Lung (tissue), 16 donors: Measurements from ENCODE around the gene TTC22. TPM values are rescaled to one million over a fixed set of nuclear protein-coding genes. Genes with fewer than 3 reads are reported as not detected.
A peak's percentile ranks its signal among the peaks of the same experiment; 100 is the strongest.

Experiments used
- ATAC-seq: fragments of 200-7000 bp; cut with Tn5 transposase; one replicate; pipeline ENCODE4 v1.9.1; 2020; ENCODE audit warnings: moderate number of reproducible peaks; ENCODE audit not compliant: insufficient read depth, low FRiP score
- DNase-seq, 3 donors: peaks; one replicate each; pipeline ENCODE4 v3.0.0-alpha.2; 2013 to 2017
- H3K27ac ChIP-seq, 2 donors: one replicate each; pipeline ENCODE4 v1.5.1; 2013; ENCODE audit warnings: mild to moderate bottlenecking in 2 of 2, moderate library complexity in 2 of 2, control low read depth in 1 of 2, inconsistent platforms in 1 of 2, low read depth in 1 of 2, low read length in 1 of 2
- H3K27me3 ChIP-seq, 3 donors: one replicate each; pipeline ENCODE4 v1.5.1; 2013; ENCODE audit warnings: low read length in 2 of 3; ENCODE audit not compliant: control insufficient read depth in 3 of 3, insufficient read depth in 3 of 3
- H3K36me3 ChIP-seq, 4 donors: one replicate each; pipeline ENCODE4 v1.5.1; 2013; ENCODE audit warnings: low read length in 4 of 4, mild to moderate bottlenecking in 1 of 4, moderate library complexity in 1 of 4; ENCODE audit not compliant: control insufficient read depth in 4 of 4, insufficient read depth in 4 of 4
- H3K4me1 ChIP-seq, 5 donors: one replicate each; pipeline ENCODE4 v1.5.1; 2013; ENCODE audit warnings: low read length in 5 of 5, mild to moderate bottlenecking in 2 of 5, moderate library complexity in 1 of 5; ENCODE audit not compliant: control insufficient read depth in 5 of 5, insufficient read depth in 5 of 5
- H3K4me3 ChIP-seq: one replicate; pipeline ENCODE4 v1.5.1; 2013; ENCODE audit warnings: mild to moderate bottlenecking, control low read depth, moderate library complexity
- H3K9ac ChIP-seq, 2 donors: one replicate each; pipeline ENCODE4 v1.5.1; 2013; ENCODE audit warnings: low read length in 2 of 2, control low read depth in 1 of 2; ENCODE audit not compliant: insufficient read depth in 1 of 2
- H3K9me3 ChIP-seq, 4 donors: one replicate each; pipeline ENCODE4 v1.5.1; 2013; ENCODE audit warnings: low read length in 3 of 4, mild to moderate bottlenecking in 1 of 4, moderate library complexity in 1 of 4; ENCODE audit not compliant: control insufficient read depth in 4 of 4, insufficient read depth in 3 of 4
- WGBS, 2 donors: extraction: QIAGEN DNeasy Blood & Tissue Kit; methylation state at CpG; one replicate each; pipeline ENCODE4 v1.1.7; 2013; 5-methylcytosine and 5-hydroxymethylcytosine counted together
- long read RNA-seq, 5 donors: transcript quantifications; one replicate each; lab custom pipeline, GENCODE V29; 2026
- polyA plus RNA-seq, 2 donors: library from polyadenylated mRNA; stranded (reverse); fragments of 200-250 nt; gene quantifications; one replicate each; pipeline ENCODE4 v1.2.1, GENCODE V29; 2013
- total RNA-seq, 2 donors: library from RNA; depleted of rRNA in 1 of 2; stranded (reverse); fragments of >200 nt in 1 of 2; gene quantifications; one replicate each; pipeline ENCODE4 v1.2.1, GENCODE V29; 2014 to 2021
- TF ChIP-seq, protein P1 (sequence below): IDR thresholded peaks from 2 replicates; pipeline ENCODE4 v1.5.1; 2012; ENCODE audit warnings: mild to moderate bottlenecking; ENCODE audit errors: control extremely low read depth, extremely low read depth
- donor health status: control.
- donor health status: control.
- donor health status: Bipolar disorder and iron deficiency.
- donor health status: healthy.
- donor health status: DM: yes; HTN: yes; CAD: no.

Gene TTC22
- 1 to 10 TPM; 3.4 to 6.6 TPM for total RNA-seq
- 1 to 10 TPM; 2.9 to 3.7 TPM for polyA plus RNA-seq
- long read RNA-seq, donor 1, partial matches to known transcripts: 0 of 2 reads
- long read RNA-seq, donor 1, other reads (novel, unspliced or antisense): 0 of 2 reads
- long read RNA-seq, donor 2: 0 reads
- long read RNA-seq, donor 3: 0 reads
- long read RNA-seq, donor 4: 0 reads
- long read RNA-seq, donor 5: 0 reads

DNA sequence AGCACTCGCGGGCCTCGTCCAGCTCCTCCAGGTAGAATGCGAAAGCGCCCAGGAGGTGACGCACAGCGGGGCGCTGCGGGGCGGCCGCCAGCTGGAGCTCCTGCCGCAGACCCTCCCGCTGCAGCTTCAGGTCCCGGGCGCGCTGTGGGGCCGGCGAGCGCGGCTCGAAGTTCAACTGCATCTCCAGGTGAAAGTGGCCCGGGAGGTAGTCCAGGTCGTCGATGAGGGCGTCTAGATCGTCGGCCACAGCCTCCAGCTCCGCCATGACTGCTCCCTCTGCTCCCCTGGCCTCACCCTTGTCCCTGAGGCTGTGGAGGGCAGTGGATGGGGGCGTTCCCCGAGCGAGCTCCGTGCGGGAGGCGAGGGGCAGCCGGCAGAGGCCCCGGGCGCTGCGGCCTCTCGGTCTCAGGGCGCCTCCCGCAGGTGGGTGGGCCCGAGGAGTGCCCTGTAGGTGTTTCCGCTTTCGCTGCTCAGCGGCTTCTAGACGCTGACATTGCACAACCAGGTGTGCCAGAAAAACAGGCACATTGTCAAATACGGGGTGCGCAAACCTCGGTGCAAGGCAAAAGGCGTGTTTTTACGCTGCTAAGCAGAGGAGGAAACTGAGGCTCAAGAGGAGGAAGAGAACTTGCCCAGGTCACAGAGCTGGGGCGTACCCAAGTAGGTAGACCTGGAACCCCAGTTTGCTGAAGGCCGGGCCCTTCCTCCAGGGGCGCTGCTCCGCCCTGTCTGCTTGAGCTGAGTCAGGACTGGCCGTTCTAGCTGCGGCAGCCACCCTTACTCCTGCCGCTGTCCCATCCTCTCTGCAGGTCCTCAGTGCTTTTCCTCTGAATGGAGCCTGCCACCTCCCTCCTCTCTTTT, at the start of gene TTC22:
TSS of gene TTC22 (minus strand) at position 425 of the 861 bp plus-strand sequence. CDS start at position 265, 160 bp downstream.
- ATAC-seq: peak; percentile 80
- H3K36me3 ChIP-seq: no peaks in the 10 kb centered on the region
- H3K4me1 ChIP-seq: peaks cover 0 to 14% (median 0%) of the 10 kb centered on the region in 5 donors
- WGBS, 2 donors: 4 to 5% methylated on average over 56 to 58 of the region's 58 CpGs
- DNase-seq: peak; percentile 52 to 66 (median 60)
- H3K27me3 ChIP-seq: peaks cover 3 to 12% (median 6%) of the 10 kb centered on the region in 3 donors
- H3K27ac ChIP-seq: peak within 1 kb of the TSS in 1 of 2 donors; percentile 62
- H3K9ac ChIP-seq: peak within 1 kb of the TSS in 1 of 2 donors; percentile 16
- no peaks in the 10 kb centered on the region for H3K9me3 ChIP-seq
- TF ChIP-seq, protein P1, sequence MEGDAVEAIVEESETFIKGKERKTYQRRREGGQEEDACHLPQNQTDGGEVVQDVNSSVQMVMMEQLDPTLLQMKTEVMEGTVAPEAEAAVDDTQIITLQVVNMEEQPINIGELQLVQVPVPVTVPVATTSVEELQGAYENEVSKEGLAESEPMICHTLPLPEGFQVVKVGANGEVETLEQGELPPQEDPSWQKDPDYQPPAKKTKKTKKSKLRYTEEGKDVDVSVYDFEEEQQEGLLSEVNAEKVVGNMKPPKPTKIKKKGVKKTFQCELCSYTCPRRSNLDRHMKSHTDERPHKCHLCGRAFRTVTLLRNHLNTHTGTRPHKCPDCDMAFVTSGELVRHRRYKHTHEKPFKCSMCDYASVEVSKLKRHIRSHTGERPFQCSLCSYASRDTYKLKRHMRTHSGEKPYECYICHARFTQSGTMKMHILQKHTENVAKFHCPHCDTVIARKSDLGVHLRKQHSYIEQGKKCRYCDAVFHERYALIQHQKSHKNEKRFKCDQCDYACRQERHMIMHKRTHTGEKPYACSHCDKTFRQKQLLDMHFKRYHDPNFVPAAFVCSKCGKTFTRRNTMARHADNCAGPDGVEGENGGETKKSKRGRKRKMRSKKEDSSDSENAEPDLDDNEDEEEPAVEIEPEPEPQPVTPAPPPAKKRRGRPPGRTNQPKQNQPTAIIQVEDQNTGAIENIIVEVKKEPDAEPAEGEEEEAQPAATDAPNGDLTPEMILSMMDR: peak; percentile 18
- H3K4me3 ChIP-seq: peak within 1 kb of the TSS; percentile 30

DNA sequence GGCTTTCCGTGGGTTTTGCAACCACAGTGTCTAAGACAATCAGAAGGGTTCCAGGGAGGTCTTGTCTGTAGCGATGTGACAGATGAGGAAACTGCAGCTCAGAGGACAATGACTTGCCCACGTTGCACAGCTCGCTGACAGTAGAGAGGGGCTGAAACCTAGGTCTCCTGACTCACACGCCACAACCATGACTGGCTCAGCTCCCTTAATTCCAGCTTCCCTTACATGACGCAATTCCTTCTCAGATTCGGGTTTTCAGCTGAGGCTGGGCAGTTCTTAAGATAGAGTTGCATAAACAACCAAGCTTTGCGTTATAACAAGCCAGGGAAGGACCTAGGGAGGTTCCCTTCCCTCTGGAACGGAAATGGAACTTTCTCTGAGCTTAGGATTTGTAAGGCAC, 49.6 kb upstream of the TTC22 start:
- ATAC-seq (no peak), DNase-seq (no peak)
- Histone ChIP-seq H3K9me3 (no peaks in the 10 kb centered on the region), H3K27ac (no peak overlapping the region), H3K9ac (no peak overlapping the region), H3K4me3 (no peak overlapping the region), H3K27me3 (no peaks in the 10 kb centered on the region), H3K4me1 (no peaks in the 10 kb centered on the region), H3K36me3 (peaks cover 0 to 40% (median 11%) of the 10 kb centered on the region in 4 donors)
- TF ChIP-seq, protein P1: no peak
- 73 to 74% methylated on average over 9 of the region's 9 CpGs for WGBS, 2 donors

DNA sequence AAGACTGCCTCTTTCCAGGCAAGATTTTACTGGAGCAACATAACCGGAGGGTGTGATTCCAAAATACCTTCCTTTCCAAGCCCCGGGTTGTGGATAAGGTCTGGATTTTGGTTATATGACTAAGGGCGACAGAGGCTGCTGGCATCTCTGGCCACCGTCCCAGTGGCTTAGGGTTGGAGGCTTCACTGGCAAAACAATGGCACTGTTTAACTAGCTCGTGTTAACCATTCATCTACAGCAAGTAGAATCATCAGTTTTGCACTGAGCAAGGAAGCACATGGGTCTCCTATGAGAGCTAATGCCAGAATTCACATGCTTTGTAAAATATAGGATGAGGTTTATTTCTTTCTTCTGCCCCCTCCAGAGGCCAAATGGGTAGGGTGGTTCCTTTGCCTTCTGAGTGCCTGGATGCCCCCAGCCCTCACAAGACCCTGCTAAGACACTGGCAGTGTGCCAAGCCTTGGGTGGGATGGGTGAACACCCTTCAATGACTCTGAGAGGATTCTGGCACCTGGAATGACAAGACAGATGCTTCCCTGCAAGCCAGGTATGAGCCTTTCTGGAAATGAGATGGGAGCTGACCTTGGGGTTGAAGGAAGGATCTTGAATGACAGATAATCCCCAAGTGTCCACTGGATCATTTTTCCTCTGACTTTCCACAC, 49.1 kb upstream of the TTC22 start:
- Histone ChIP-seq H3K27me3 (no peaks in the 10 kb centered on the region), H3K9me3 (no peaks in the 10 kb centered on the region), H3K27ac (no peak overlapping the region), H3K36me3 (peaks cover 0 to 40% (median 11%) of the 10 kb centered on the region in 4 donors), H3K4me3 (no peak overlapping the region), H3K9ac (no peak overlapping the region), H3K4me1 (no peaks in the 10 kb centered on the region)
- DNase-seq (no peak), ATAC-seq (no peak)
- TF ChIP-seq, protein P1: no peak
- 87 to 92% methylated on average over 5 of the region's 5 CpGs for WGBS, 2 donors
